ENCODE data around the gene POU2AF3. TPM values are rescaled to one million over a fixed set of nuclear protein-coding genes. Genes with fewer than 3 reads are reported as not detected.

Gene POU2AF3
- total RNA-seq, 1 donor from 2014 or later: 0.58 TPM

DNA sequence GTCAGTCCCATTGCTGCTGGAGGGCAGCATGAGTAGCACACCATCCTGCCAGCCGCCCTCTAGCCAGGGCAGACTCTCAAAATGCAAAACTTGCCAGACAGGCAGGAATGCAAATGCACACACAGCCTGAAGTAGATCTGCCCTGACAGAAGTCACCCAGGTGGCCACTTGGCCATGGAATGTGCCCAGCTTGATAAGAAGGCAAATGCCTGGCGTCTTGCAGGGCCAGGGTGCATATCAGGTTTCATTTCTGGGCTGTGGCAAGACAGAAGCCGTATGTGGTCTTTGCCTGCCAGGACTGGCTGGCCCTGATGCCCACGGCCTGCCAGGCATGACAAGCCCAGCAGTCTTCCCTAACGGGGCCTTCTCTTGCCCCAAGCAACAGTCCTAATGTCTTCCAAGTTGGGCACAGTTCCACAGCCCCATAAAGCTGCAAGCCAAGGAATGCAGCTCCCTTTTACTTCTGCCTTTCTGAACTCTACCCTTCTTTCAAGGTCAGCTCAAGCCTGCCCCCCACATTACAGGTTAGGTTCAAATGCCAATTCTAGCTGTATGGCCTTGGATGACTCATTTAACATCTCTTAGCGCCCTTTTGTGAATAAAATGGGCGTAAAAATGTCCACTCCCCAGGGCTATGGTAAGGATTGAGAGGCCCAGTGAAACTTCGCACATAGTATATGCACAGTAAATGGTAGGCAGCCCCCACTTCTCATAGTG lies 29.7 kb downstream of the POU2AF3 start:
- no peak for DNase-seq (ENCODE audit: low spot score)

DNA sequence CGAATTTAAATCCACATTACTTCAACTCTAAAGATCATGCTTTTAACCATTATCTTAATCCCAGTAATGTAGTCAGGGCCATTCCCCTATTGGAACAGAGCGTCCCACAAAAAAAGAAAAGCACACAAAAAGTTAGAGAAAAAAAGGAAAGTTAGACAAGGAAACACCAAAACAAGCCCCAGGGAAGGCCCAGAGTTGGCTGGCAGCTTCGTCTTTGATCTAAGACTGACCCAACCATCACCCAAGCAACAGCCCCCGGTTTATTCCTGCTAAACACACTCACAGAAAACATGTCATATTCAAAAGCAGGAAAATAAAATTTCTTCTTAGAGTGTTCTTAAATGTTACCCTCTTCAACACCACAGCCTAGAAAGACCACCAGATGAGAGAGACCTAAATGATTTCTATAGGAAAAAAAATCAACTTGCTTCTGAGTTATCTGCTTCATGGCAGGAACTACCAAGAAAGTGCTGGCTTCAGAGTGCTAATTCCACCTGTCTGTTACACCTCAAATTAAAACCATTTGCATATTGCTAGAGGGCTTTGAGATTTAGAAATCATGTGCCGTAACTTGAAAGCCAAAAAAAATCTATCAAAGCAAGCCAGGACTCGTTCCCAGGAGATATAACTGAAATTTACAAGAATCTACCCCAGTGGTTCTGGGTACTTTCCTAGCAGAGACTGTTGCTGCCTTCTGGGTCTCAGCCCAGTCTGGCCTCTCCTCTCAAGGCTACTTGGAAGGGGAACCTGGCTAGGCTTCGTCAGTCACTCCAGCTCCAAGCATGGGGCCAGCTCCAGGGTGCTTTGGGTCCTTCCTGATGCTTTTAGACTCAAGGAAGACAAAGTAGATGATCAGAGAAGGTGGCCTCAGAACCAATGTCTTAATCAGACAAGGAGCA lies 31.2 kb downstream of the POU2AF3 start:
- DNase-seq (ENCODE audit: low spot score): no peak

DNA sequence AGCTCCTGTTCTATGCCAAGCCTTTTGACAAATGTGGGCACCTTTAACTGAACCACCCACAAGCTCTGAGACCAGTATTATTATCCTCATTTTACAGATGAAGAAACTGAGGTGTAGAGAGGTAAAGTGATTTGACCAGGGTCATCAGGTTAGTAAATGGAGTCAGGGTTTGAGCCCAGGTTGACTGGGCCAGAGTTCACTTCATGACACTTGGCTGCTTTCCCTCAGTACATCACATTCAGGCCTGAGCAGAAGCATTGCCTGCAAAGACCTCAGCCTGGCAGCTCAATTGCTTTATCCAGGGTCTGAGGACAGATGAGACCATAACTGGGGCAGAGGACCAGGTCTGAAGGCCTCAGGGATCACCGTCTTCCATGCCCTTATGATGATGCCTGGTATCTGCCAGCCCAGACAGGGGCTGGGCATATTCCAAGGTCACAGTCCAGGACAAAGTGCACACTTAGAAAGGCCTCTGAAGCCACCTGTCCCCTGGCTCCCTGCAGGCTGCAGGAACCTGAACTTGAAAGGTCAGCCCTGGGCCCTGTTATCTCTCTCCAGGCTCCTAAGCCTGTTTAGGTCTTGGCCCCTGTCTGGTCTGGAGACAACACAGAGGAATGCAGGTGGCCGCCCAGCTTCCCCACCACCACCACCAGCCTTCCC lies 32.0 kb downstream of the POU2AF3 start:
- DNase-seq (ENCODE audit: low spot score): no peak

GRCh38 chr11:111331711-111332479 lies 33.5 kb downstream of the POU2AF3 start:
- DNase-seq (ENCODE audit: low spot score): no peak

DNA sequence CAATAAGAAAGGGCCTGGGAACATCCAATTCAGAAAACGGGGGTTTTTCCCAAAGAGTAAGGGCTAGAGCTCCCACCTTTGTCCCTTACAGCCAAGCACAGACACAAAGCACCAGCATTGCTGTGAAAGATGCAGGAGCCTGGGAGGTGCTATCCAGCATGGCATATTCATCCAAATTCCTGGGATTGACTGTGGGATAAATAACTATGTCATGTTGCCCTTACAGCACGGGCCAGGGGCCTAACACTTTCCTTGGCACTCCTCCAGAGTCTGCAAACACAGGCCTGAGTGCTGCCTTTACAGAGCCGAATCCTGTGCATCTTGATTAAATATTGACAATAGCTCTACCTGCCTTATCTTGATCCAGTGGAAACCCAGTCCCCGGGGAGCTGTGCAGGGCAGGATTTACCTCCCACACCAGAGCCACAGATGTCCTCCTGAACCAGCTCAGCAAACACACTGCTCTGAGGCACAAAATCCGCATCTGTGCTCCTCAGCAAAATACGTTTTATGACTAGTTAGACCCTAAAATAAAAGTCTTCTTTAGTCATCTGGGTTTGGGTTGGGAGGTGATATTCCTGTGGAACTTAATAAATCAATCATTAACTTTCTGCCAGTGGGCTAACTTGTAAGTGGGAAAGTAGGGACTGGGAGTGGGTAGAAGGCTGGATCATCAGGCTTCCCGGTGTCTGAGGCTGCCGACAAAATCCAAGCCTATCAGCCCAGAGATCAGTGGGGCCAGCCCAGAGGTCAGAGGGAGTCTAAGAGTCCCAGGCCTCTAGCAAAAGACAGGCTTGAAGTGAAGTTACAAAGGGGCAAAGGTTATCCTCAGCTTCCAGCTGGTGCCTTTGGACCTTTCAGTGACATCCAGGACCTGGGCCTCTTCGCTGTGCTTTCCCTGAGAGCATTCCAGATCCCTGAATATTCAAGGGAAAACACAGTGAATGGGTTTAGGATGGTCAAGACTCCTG lies 36.5 kb downstream of the POU2AF3 start:
- no peak for DNase-seq (ENCODE audit: low spot score)

DNA sequence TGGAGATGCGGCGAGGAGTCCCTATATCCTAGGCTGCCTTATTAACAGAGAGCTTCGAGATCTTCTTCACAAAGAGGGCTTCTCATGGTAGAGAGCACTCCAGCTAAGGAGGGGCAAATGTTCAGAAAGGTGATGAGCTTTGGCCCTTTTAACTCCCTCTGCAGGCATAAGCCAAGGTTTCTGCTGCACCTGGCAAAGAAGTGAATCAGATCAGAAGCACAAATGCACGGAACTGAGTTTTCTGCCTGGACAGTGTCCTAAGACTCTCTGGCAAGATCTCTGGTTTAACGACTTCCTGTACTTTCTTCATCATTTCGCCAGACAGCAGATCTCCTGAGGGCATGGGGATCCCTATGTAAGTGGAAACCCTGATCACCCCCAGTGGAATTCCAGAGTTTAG lies 37.2 kb downstream of the POU2AF3 start:
- DNase-seq (ENCODE audit: low spot score): no peak

DNA sequence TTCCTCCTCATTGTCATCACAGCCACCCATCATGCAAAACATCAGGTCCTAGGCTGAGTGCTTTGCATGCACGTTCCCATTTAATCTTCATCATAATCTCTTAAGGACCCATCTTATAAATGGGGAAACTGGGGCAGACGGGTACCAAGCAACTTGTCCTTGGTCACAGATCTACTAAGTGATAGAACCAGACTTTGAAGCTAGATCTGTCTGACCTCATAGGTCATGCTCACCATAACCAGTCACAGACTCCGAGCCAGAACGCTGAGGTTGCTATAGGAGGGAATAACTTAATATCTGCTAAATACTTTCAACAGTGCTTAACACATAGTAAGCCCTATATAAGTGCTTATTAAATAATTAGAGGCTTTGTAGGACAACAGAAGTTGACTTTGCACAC lies 37.7 kb downstream of the POU2AF3 start:
- DNase-seq (ENCODE audit: low spot score): no peak

GRCh38 chr11:111336582-111337256 lies 38.4 kb downstream of the POU2AF3 start:
- no peak for DNase-seq (ENCODE audit: low spot score)

DNA sequence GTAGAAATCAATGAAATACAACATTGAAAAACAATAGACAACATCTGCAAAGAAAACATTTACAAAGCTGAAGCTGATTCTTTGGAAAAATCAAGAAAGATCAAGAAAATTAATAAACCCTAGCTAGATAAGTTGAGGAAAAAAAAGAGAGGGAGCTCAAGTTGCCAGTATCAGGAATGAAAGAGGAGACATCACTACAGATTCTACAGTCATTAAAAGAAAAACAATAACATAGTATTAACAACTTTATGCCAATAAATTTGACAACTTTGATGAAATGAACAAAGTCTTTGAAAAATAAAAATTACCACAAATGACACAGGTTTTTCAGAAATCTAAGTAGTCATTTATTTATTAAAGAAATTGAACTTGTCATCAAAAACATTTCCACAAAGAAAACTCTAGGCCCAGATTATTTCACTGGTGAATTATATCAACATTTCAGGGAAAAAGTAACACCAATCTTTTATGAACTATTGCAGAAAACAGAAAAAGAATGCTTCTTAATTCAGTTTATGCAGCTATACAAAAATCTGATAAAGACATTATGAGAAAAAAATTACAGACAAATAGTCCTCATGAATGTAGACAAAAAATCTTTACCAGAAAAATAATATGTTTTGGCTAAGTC lies 41.5 kb downstream of the POU2AF3 start:
- no peak for DNase-seq (ENCODE audit: low spot score)

DNA sequence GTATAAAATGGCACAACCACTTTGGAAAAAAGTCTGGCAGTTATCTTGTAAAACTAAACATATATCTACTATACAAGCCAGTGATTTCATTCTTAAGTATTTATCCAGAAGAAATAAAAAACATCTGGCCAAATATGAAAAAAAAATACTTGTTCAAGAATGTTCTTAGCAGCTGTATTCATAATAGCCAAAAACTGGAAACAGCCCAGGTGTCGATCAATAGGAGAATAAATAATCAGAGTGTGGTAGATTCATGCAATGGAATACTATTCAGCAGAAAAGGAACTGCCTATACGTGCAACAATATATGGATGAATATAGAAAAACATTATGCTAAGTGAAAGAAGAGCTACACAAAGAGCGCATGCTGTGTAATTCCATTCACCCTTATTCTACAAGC lies 44.0 kb downstream of the POU2AF3 start:
- DNase-seq (ENCODE audit: low spot score): no peak

DNA sequence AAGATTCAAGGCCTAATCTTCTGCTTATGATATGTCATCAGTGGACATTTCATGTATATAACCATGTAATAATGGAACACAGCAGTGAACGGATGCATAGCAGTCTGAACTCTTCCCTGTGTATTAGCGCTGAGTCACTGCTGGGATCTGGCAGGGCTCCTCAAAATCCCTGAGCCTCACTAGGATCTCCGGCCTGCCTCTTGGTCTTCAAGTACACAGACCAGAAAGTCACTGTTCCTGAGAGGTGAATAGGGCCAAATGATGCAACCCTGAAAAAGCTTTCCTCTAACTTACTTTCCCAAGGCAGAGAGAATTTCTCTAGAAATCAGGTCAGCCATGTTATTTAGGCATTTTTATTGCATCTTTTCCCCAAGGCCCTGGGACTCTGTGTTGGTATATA lies 45.7 kb downstream of the POU2AF3 start:
- DNase-seq (ENCODE audit: low spot score): no peak

DNA sequence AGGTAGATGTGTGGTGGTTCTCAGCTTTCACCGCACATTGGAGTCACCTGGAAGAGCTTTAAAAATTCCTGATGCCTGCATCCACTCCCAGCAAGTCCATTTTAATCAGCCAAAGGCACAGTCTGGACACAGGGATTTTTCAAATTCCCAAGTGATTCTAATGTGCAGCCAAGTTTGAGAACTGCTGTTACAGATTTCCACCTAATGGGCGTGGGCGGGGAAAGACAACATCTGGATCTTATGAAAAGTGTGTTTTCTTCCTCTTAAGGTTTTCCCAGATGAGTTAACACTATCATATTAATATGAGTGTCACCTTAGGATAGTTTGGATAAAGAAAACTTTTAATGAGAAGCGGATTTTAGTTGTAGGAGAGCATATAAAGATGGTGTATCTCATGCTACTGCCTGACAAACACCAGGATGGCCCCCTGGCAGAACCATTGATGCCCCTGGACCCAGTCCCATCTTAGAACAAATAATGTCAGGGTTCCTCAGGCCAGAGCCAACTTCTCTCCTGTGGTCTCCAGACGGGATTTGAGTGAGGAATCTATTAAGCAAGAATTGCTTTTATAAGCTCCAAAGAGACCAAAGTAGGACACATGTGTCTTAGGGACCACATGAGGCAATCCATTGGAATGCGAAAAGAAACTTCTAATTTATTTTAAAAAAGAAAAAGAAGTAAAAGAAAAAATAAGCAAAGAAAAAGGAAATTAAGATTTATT lies 48.8 kb downstream of the POU2AF3 start:
- DNase-seq (ENCODE audit: low spot score): no peak

- DNase-seq (ENCODE audit: low spot score): no peak
These were observed 49.4 kb downstream of the POU2AF3 start for GRCh38 chr11:111347723-111348115.

GRCh38 chr11:111348147-111348546 lies 49.8 kb downstream of the POU2AF3 start:
- DNase-seq (ENCODE audit: low spot score): no peak

DNA sequence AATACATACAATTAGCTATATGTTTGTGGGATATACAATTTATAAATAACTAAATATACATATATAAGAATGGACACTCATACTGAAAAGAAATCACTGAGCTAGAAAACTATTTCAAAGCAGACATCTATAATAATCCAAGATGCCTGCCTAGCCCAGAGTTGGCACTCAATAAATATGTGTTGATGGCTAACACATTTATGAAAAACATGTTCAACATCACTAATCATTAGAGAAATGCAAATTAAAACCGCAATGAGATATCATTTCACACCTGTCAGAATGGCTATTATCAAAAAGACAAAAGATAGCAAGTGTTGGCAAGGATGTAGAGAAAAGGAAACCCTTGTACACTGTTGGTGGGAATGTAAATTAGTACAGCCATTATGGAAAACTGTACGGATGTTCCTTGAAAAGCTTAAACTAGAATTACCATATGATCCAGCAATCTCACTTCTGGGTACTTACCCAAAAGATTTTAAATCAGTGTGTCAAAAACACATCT lies 50.9 kb downstream of the POU2AF3 start:
- no peak for DNase-seq (ENCODE audit: low spot score)

- no peak for DNase-seq (ENCODE audit: low spot score)
These were observed 52.5 kb downstream of the POU2AF3 start for GRCh38 chr11:111350811-111351210.

DNA sequence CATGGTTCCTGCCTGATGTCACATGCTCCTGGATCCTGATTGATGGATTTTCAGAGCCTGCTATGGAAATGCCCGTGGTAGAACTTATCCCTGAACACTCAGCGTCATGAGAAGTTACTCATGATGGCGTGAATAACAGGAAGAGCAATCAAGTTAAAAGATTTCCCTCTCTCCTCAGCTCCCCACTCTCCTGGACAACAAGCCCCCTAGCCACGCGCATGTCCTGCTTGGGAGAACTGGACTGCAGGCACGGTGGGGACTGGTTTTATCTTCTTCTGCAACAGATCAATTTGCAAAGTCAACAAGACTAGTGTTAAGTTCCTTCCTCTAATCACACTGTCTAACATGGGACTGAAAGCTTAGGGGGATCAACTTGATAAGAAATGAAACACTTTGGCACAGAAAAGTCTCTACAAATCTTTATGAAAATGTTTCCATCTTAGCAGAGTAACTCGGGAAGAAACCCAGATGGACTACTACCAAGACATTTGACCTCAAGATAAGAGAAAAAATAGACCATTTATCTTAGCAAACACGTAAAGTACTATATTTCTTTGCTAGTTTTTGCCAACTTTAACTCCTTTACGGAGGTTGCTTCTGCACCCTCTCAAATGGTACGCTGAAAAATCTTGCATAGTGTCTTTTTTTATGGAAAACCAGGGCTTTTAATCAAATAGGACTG lies 53.2 kb downstream of the POU2AF3 start:
- DNase-seq (ENCODE audit: low spot score): no peak

Data from mesenteric fat pad (tissue), 1 donor.